GM12878 (cell line): ENCODE data around the gene TMEM250. TPM values are rescaled to one million over a fixed set of nuclear protein-coding genes. Genes with fewer than 3 reads are reported as not detected.

Experiments
- ATAC-seq: fragments of 200-7000 bp; cut with Tn5 transposase; 3 replicates; pipeline ENCODE4 v1.9.1; 2020; ENCODE audit warnings: mild to moderate bottlenecking, moderate library complexity
- BruUV-seq: library from RNA; stranded (reverse); fragments of 400-500 nt; replicated peaks from 2 replicates; lab custom pipeline; 2021; lab: Mats Ljungman, UMichigan
- CTCF ChIA-PET: fragments of 300-600 bp; sonication (Branson Sonifier 250); formaldehyde crosslinking; extraction: SDS; loops from one replicate; lab custom pipeline; 2021; ENCODE audit warnings: inconsistent platforms; lab: Yijun Ruan, JAX
- POLR2A ChIA-PET: fragments of 350-600 bp; formaldehyde crosslinking; extraction: SDS; loops from one replicate; lab custom pipeline; 2021; ENCODE audit warnings: inconsistent platforms; lab: Charles Lee
- RAD21 ChIA-PET: fragments of 300-600 bp; sonication (Branson Sonifier 250); formaldehyde crosslinking; loops from one replicate; lab custom pipeline; 2023; ENCODE audit warnings: antibody characterized with exemption; ENCODE audit not compliant: unreplicated experiment; lab: Charles Lee
- SMC1A ChIA-PET: fragments of 300-600 bp; sonication (Branson Sonifier 250); formaldehyde crosslinking; loops from one replicate; lab custom pipeline; 2023; ENCODE audit not compliant: unreplicated experiment, uncharacterized antibody; lab: Charles Lee
- DNase-seq: peaks from one replicate; pipeline ENCODE4 v3.0.0-alpha.2; 2011; ENCODE audit warnings: low read depth, low spot score
- FAIRE-seq: peaks from 3 replicates; lab custom pipeline; 2011; peaks lifted over from hg19 to GRCh38; lab: Jason Lieb, UNC
- H2AFZ ChIP-seq: 2 replicates; pipeline ENCODE4 v1.6.0; 2011; ENCODE audit warnings: low read depth, low read length, control low read depth; ENCODE audit not compliant: control insufficient read depth
- H3K27ac ChIP-seq: 2 replicates; pipeline ENCODE4 v1.5.1; 2011; ENCODE audit warnings: control low read depth; ENCODE audit not compliant: control insufficient read depth, insufficient read depth
- H3K27me3 ChIP-seq, 2 experiments: replicated peaks in 1 of 2; 2 replicates each; pipeline versions ENCODE4 v1.6.0 to v1.6.1; 2011; ENCODE audit warnings: low read length in 1 of 2; ENCODE audit not compliant: control insufficient read depth in 2 of 2, insufficient read depth in 2 of 2
- H3K36me3 ChIP-seq, 2 experiments: 2 replicates each; pipeline ENCODE4 v1.5.1; 2011; ENCODE audit warnings: low read length in 1 of 2; ENCODE audit not compliant: control insufficient read depth in 2 of 2, insufficient read depth in 2 of 2
- H3K4me1 ChIP-seq: 2 replicates; pipeline ENCODE4 v1.6.1; 2011; ENCODE audit warnings: mild to moderate bottlenecking, low read length, moderate library complexity, mixed read lengths; ENCODE audit not compliant: control insufficient read depth, insufficient read depth
- H3K4me2 ChIP-seq: 2 replicates; pipeline ENCODE4 v1.6.0; 2011; ENCODE audit warnings: control low read depth; ENCODE audit not compliant: control insufficient read depth, insufficient read depth
- H3K4me3 ChIP-seq: fragments of 200-600 bp; sonication (generic); 2 replicates; pipeline ENCODE4 v1.5.1; 2016
- H3K79me2 ChIP-seq: 2 replicates; pipeline ENCODE4 v1.6.0; 2011; ENCODE audit warnings: low read length; ENCODE audit not compliant: control insufficient read depth, insufficient read depth
- H3K9ac ChIP-seq: 2 replicates; pipeline ENCODE4 v1.8.0; 2011; ENCODE audit warnings: low read length, control low read depth, mixed read lengths; ENCODE audit not compliant: control insufficient read depth, insufficient read depth
- H3K9me3 ChIP-seq: replicated peaks from 3 replicates; pipeline ENCODE4 v1.5.1; 2011; ENCODE audit warnings: mild to moderate bottlenecking, low read length; ENCODE audit not compliant: control insufficient read depth, insufficient read depth
- H4K20me1 ChIP-seq: 2 replicates; pipeline ENCODE4 v1.6.0; 2011; ENCODE audit not compliant: control insufficient read depth, insufficient read depth
- CBX5 ChIP-seq: sonication (generic); IDR thresholded peaks from 2 replicates; pipeline ENCODE4 v1.6.1; 2016; ENCODE audit warnings: low read depth, moderate library complexity, mild to moderate bottlenecking, inconsistent platforms
- ETV6 ChIP-seq, 2 experiments: fragments of 450-650 bp in 1 of 2; IDR thresholded peaks in 1 of 2; conservative IDR thresholded peaks in 1 of 2; 2 replicates each; pipeline ENCODE4 v1.6.1; 2014; ENCODE audit warnings: antibody characterized with exemption in 1 of 2, borderline replicate concordance in 1 of 2, low read depth in 1 of 2, mild to moderate bottlenecking in 1 of 2, moderate library complexity in 1 of 2
- GATAD2B ChIP-seq: fragments of 450-650 bp; conservative IDR thresholded peaks from 2 replicates; pipeline ENCODE4 v1.6.1; 2017; ENCODE audit warnings: low read depth, mild to moderate bottlenecking, moderate library complexity
- HDGF ChIP-seq: fragments of 450-650 bp; IDR thresholded peaks from 2 replicates; pipeline ENCODE4 v1.6.1; 2016; ENCODE audit warnings: antibody characterized with exemption
- IKZF1 ChIP-seq: fragments of 450-650 bp; conservative IDR thresholded peaks from 2 replicates; pipeline ENCODE4 v1.6.1; 2017; ENCODE audit warnings: antibody characterized with exemption, mild to moderate bottlenecking
- PBX3 ChIP-seq: IDR thresholded peaks from 2 replicates; pipeline ENCODE4 v1.6.1; 2011; ENCODE audit warnings: mild to moderate bottlenecking, low read depth, low read length, moderate library complexity; ENCODE audit not compliant: insufficient replicate concordance
- RELB ChIP-seq: fragments of 450-650 bp; IDR thresholded peaks from 2 replicates; pipeline ENCODE4 v1.6.1; 2017; ENCODE audit warnings: low read depth, mild to moderate bottlenecking, moderate library complexity
- TCF3 ChIP-seq: IDR thresholded peaks from 2 replicates; pipeline ENCODE4 v1.6.1; 2012; ENCODE audit warnings: low read depth, mild to moderate bottlenecking, low read length, borderline replicate concordance; ENCODE audit not compliant: insufficient read depth
- ZNF622 ChIP-seq: fragments of 450-650 bp; IDR thresholded peaks from 2 replicates; pipeline ENCODE4 v1.6.1; 2017; ENCODE audit warnings: mild to moderate bottlenecking, inconsistent platforms
- WGBS: methylation state at CpG from one replicate; pipeline ENCODE4 v1.1.6; 2016; ENCODE audit warnings: low lambda C conversion rate; ENCODE audit not compliant: insufficient replicate concordance, insufficient coverage; ENCODE audit errors: missing lambda C conversion rate; 5-methylcytosine and 5-hydroxymethylcytosine counted together
- in situ Hi-C: fragments of 300-500 bp; cut with MboI; formaldehyde crosslinking; loops from 9 replicates; pipeline ENCODE4 v1.14.3; 2018; ENCODE audit warnings: mixed read lengths
- intact Hi-C: fragments of 100-400 bp; cut with micrococcal nuclease; formaldehyde crosslinking; loops from one replicate; pipeline ENCODE4 v1.14.2; 2022; ENCODE audit not compliant: unreplicated experiment
- polyA plus RNA-seq, 11 experiments: library from polyadenylated mRNA; depleted of rRNA in 4 of 11; unstranded in 6 of 11; stranded (reverse) in 5 of 11; fragments of >200 nt; fragmentation: Nextera tagmentation in 4 of 11; fragmentation: Illumina TruSeq in 1 of 11; extraction: Ambion mirVana in 4 of 11; extraction: Trizol in 1 of 11; gene quantifications; 1 replicate in 1 of 11; 2 replicates in 10 of 11; pipeline versions ENCODE4 v1.2.1 to v1.2.3, GENCODE V29; 2011 to 2016; ENCODE audit warnings: inconsistent platforms in 2 of 11, missing spikeins in 2 of 11, low read depth in 1 of 11
- total RNA-seq, 4 experiments: library from RNA; depleted of rRNA in 3 of 4; stranded (reverse); fragments of >200 nt in 3 of 4; fragmentation: Illumina TruSeq in 1 of 4; extraction: Trizol in 1 of 4; gene quantifications; 2 replicates each; pipeline versions ENCODE4 v1.2.1 to v1.2.3, GENCODE V29; 2013 to 2021

Gene TMEM250
- total and polyA plus RNA-seq, 10 of the 15 experiments (the other 5 are each of a cell fraction or from before 2014, with no cell fraction given): 0.39 to 39.9 (median 8.5) TPM

- SMC1A ChIA-PET: interaction anchor here (4.0 kb wide), 1 partner anchor 11 kb away, joined by 19 read pairs; the partner anchor contains the start of gene NACC2
- RAD21 ChIA-PET: interaction anchor here (6.6 kb wide), 1 partner anchor 12 kb away, joined by 52 read pairs; the partner anchor contains the start of gene NACC2
- no peak overlapping the region for H2AFZ ChIP-seq
- intact Hi-C loops (no loop called here), in situ Hi-C loops (no loop called here)
- H3K4me1 ChIP-seq: peaks cover 48% of the 10 kb centered on the region
- WGBS: 91% methylated on average over 28 of the region's 29 CpGs
- no TSS peak for BruUV-seq
- FAIRE-seq: no peak
- no peaks in the 10 kb centered on the region for H3K36me3 ChIP-seq
- no peaks in the 10 kb centered on the region for H3K27me3 ChIP-seq
- ATAC-seq: no peak
- no peak overlapping the region; the same call in 1 of the 2 replicates for H3K4me3 ChIP-seq
- no peak overlapping the region for H3K9ac ChIP-seq
- H3K27ac ChIP-seq: peak overlapping the region; percentile 91
- H3K9me3 ChIP-seq: no peaks in the 10 kb centered on the region
- POLR2A ChIA-PET: interaction anchor here (1.7 to 4.0 kb wide), 4 partner anchors 10 to 19 kb away, joined by 5 to 28 read pairs (median 12); partner anchors contain the start of genes NACC2 and TMEM250
- TF ChIP-seq CBX5 (no peak), IKZF1 (peak; percentile 12; the same call in 1 of the 2 replicates)
- peak overlapping the region; percentile 97 for H3K4me2 ChIP-seq
- peaks cover 19% of the 10 kb centered on the region for H3K79me2 ChIP-seq
- H4K20me1 ChIP-seq: no peaks in the 10 kb centered on the region
- CTCF ChIA-PET: interaction anchor here (1.6 kb wide), 1 partner anchor 17 kb away, joined by 3 read pairs; no protein-coding TSS in a partner anchor
- no peak for DNase-seq
Measured at GRCh38 chr9:136107953-136108647, 10.6 kb downstream of the TMEM250 start.

GRCh38 chr9:136107155-136107952 is 11.3 kb downstream of the TMEM250 start:
- BruUV-seq: no TSS peak
- H3K27ac ChIP-seq: peak overlapping the region; percentile 91
- peak; percentile 66 for ATAC-seq
- no peak for TF ChIP-seq ZNF622
- 0 out of 2 replicates have a peak, but pooled peaks have one; percentile 39 for TF ChIP-seq RELB
- TF ChIP-seq HDGF: peak; percentile 92; the same call in 1 of the 2 replicates
- TF ChIP-seq PBX3: no peak
- TF ChIP-seq ETV6 (conservative IDR thresholded peaks at IDR 0.05 in 1 of 2, IDR thresholded peaks at IDR 0.05 in 1 of 2; ENCODE audit: borderline replicate concordance in 1 of 2, low read depth in 1 of 2): no peak
- peak; percentile 57; the same call in 1 of the 2 replicates for TF ChIP-seq GATAD2B
- TF ChIP-seq TCF3: 0 out of 2 replicates have a peak, but pooled peaks have one; percentile 63

More at GRCh38 chr9:136107155-136107952, 11.3 kb downstream of the TMEM250 start:
- peak overlapping the region; percentile 29 for H2AFZ ChIP-seq
- no peak for DNase-seq
- H3K79me2 ChIP-seq: peaks cover 19% of the 10 kb centered on the region
- no peaks in the 10 kb centered on the region for H3K9me3 ChIP-seq
- H3K27me3 ChIP-seq: no peaks in the 10 kb centered on the region
- H3K4me1 ChIP-seq: peaks cover 45% of the 10 kb centered on the region
- H4K20me1 ChIP-seq: no peaks in the 10 kb centered on the region
- POLR2A ChIA-PET: interaction anchor here (0.5 to 3.1 kb wide), 8 partner anchors 11 to 255 kb away, joined by 3 to 24 read pairs (median 4); partner anchors contain the start of genes NACC2 and TMEM250
- peak; percentile 76 for FAIRE-seq
- SMC1A ChIA-PET: interaction anchor here (0.9 to 2.1 kb wide), 5 partner anchors 11 to 36 kb away, joined by 3 to 9 read pairs (median 5); partner anchors contain the start of gene NACC2
- 19% methylated on average over 29 of the region's 29 CpGs for WGBS
- in situ Hi-C loops (no loop called here), intact Hi-C loops (no loop called here)
- RAD21 ChIA-PET: interaction anchor here (0.7 to 6.6 kb wide), 7 partner anchors 10 to 148 kb away, joined by 4 to 52 read pairs (median 6); partner anchors contain the start of genes NACC2 and UBAC1
- H3K4me3 ChIP-seq: peak overlapping the region; percentile 38
- CTCF ChIA-PET: interaction anchor here (0.7 to 1.9 kb wide), 4 partner anchors 15 to 795 kb away, joined by 3 to 5 read pairs (median 3); no protein-coding TSS in a partner anchor
- no peaks in the 10 kb centered on the region for H3K36me3 ChIP-seq
- H3K4me2 ChIP-seq: peak overlapping the region; percentile 97
- peak overlapping the region; percentile 62 for H3K9ac ChIP-seq
